GM21723 (cell line): Measurements from ENCODE around the gene CALML3.

Source experiments
- ATAC-seq: cut with Tn5 transposase; IDR thresholded peaks from one replicate; pipeline ENCODE4 v1.9.1; 2021; ENCODE audit warnings: mild to moderate bottlenecking, moderate library complexity; ENCODE audit not compliant: unreplicated experiment

Gene CALML3

DNA sequence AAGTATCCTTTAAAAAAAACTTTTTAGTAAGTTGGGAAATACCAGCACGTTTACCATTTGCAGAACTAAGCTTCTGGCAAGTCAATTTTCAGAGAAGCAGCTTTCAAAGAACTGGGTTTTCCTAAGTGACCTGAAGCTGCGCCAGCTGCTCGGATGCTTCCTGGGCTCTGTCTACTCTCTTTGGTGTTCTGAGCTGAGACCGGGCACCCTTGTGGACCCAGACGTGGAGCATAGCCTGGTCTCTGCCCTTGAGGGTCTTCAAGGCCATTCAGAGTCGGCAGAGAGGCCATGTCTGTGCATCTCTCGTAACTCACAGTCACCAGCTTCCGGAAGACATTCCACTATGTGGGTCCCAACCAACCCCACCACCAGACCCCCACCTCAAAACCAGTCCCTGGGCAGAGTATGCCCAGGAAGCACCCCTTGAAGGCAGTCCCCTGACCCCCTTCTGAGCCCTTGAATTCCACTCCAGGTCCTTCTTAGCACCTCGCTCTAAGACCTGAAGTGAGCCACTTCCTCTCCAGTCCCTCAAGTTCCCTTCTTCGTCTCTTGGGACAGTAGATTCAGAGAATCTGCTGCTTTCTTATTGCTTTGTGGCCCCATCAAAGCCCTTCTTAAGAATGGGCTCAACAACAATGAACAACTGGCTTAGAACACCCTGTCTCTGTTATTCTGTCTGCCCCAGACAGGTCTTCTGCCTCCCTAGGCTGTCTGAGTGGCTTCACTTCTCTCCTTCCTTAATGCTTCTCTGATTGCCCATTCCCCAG is 33.9 kb upstream of the CALML3 start:
- no peak for ATAC-seq

DNA sequence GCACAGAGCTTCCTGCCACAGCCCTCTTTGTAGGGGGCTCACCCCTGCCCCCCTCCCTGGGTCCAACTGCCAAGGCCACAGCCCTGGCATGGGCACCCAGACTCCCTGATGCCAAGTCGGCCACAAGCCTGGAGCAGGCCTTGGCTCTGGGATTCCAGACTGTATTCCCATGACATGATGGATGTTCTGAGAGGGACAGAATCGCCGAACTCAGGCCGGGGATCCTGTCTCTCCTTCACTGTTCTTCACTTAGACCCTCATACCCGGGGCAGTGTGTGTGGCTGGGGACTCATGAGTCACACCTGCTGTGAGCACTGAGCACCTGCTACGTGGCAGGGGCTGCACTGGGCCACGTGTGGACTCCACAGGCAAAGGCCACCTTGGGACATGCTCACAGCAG is 33.3 kb upstream of the CALML3 start:
- ATAC-seq, result no peak

DNA sequence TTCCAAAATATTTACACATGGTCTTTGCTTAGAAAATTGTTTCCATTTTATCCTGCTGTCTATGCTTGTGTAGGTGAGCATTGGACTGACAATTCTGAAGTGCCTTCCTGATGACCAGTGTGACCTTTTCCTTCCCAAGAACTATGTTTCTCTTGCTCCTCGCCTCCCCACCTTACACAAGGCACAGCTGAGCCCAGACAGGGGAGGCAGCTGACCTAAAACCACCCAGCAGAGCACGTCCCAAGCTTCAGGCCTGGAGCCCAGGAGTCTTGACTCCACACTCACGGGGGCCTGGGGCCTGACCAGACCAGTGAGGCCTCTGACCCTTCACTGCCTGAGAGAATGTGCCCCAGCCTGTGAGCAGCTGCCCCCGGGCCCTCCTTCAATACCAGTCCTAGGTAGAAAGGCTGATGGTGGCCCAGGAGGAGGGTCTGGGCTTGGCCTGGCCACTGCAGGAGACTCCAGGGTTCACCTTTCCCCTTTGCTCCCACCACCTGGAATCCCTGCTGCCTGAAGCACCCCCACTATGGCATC is 32.4 kb upstream of the CALML3 start:
- no peak for ATAC-seq

DNA sequence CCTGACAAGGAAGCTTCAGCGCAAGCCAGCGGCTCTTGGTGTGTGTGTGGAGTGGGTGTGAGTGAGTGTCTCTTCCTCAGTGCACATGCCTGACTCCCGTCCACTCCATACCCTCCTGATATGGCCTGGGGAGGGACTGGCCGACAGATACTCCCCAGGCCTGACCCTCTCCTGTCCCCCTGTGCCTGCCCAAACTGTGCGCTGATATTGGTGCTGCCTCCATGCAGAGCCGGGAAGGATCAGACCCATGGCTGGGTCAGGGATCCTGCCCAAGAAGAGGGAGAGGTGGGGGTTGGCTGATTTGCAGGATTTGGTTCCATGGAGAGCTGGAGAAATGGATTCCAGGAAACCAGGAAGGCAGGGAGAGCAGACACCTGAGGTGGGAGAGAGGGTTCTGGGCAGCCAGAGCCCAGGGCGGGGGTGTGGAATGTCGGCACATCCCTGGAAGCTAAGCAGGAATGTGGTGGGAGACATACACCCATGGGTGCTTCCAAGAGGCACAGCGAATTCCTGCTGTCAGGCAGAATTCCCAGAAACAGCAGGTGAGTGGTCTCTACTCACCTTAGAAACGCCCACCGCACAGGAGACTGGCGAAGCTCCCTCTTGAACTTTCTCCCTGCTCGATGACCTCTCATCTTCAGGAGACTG is 31.7 kb upstream of the CALML3 start:
- ATAC-seq, result no peak

DNA sequence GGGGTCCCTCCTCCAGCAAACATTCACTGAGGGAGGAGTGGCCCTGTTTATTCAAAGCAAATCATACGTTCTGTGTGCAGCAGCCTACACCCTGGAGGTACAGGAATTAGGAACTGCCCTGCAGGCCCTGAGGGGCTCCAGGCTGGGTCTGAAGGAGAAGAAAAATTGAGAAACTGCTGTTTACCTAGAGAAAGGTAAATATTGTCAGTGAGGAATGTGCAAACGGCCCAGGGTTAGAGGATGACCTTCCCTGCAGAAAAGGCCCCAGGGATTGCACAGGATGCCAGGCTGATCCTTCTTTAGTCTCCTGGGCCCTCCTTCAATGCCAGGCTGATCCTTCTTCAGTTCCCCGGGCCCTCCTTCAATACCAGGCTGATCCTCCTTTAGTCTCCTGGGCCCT is 31.1 kb upstream of the CALML3 start:
- ATAC-seq, result no peak

DNA sequence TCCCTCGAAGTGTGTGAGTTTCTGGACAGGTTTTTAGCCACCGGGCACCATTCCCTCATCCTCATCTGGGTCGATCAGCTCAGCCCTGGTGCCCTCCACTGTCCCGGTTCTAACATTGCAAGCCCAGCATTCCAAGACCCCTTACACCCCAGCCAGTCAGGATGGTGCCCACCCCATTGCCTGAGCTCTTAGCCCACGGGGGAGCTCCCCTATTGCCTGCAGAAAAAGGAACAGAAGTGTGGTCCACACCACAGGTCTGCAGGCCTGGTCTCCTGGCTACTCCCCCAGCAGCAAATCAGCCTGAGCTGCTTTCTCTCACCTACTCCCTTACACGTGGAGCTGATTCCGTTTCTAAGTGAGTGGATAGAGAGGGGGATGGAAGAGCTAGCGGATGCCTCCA is 30.1 kb upstream of the CALML3 start:
- no peak for ATAC-seq

DNA sequence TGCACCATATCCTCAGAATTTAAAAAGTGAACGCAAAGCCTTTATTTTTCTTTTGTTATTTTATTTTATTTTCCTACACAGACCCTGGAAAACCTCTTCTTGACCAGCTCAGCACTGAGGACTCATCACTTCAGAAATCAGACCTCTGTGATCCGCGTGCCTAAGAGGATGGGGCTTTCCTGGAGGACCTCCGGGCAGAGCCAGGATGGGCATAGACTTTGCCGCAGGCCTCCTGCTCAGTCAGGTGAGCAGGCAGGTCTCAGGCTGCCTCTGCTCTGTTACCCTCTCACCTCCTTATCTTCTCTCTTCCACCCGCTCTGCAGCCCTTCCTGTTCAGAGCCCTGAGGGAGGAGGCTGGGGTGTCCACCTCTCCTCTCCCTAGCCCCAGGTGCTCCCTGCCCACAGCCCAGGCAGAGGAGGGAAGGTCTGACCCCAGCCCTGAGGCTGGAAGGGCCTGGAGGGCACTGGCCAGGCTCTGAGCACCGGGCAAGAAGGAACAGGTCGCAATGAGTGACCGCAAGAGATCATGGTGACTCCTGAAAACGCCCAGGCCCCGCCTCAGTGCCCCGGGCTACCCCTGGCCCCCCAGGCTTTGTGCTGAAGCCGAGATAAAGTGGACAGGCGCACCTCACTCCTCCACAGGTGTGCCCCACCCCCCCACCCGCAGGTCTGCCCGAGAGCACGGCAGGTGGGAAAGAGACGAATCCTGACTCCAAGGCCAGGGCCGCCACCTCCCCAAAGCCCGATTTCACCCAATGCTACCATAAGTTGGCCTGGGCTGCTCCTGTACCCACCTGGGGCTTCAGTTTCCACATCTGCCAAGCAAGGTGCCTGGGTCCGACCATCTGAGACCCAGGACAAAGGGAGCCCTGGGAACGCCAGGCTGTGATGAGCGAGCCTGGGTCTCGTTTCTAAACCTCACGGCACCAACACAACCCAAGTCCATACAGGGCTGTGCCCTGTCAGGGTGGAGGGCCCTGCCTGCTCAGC is 28.2 kb upstream of the CALML3 start:
- ATAC-seq, result no peak

DNA sequence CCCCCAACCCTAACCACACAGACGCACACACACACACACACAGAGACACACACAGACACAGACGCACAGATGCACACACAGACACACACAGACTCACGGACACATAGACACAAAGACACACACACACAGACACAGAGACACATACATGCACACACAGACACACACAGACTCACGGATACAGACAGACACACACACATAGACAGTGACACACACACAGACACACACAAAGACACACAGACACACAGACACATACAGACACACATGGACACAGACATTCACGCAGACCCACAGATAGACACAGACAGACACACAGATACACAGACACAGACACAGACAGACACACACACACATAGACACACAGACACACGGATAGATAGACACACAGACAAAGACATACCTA is 27.5 kb upstream of the CALML3 start:
- no peak for ATAC-seq

DNA sequence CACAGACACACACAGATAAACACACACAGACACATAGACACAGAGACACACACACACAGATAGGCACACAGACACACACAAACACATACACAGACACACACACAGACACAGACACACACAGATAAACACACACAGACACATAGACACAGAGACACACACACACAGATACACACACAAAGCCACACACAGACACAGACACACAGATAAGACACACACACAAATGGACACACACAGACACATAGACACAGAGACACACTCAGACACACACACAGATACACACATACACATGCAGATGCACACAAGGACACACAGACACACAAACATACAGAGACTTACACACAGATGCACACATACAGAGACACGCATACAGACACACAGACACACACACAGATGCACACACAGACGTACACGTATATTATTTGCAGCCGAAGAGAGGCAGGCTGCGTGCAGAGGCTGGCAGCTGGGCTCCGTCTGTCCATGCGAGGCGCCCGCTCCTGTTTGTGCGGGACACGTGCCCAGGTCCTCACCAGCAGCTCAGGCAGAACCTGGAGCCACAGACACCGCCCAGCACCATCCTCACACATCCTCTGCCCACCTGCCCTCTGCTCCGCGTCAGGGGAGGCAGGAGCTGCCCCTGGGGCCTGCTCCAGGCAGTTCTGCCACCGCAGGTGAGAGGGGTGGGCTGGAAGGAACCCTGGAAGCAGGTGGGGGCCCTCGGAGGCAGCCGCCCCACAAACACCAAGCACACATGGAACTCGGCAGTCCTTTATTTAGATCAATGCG is 26.6 kb upstream of the CALML3 start:
- no peak for ATAC-seq

DNA sequence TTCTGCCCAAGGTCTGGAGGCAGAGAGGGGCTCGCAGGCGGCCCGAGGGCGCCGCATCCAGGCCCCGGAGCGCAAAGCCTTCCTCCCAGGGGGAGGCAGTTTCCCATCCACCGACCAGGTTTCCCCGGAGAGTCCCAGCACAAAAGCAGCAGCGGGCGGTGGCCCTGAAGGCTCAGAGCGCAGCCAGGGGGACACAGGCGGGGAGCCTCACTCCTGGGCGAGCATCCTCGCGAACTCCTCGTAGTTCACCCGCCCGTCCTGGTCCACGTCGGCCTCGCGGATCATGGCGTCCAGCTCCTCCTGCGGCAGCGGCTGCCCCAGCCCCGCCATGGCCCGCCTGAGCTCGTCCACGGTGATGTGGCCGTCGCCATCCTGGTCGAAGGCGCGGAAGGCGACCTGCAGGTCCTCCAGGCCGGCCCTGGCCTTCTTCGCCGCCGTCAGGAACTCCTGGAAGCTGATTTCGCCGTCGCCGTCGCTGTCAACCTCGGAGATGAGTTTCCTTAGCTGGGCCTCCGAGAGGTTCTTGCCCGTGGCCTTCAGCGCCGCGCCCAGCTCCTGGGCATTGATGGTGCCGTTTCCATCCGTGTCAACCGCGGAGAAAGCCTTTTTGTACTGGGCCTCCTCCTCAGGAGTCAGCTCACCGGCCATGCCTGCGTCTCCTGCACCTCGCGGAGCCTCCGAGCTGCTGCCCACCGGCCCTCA is 25.8 kb upstream of the CALML3 start:
- ATAC-seq, result no peak

DNA sequence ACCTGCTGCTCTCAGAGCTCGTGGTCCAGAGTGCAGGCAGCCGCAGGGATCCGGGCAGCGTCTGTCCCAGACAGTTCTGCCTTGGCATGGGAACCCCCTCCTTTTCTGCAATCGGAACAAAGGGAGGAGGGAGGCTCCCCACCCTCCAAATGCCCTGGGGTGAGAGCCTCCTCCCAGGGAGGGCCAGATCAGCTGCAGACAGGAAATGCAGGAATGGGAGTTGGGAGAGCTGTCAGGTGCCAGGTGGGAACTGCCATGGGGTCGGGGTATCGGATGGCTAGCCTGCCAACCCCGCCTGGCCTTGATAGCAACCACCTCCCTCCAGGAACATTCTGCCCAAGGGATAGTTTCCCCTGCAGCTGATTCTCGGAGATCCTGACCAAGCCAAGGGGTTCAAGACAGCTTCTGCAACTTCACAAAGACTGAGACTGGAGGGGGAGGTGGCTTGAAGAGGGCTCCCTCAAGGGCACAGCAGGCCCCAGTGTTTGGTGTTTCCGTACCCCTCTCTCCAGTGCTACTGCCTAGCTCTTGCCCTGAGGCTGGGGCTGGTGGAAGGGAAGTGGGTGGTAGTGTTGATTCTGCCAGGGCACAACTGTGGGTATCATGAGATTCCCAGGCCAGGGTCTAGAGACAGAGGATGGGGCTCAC is 25.1 kb upstream of the CALML3 start, which contains the start of gene CALML5:
TSS of gene CALML5 (minus strand) at position 78 of the 648 bp plus-strand sequence. CDS start 132 bp downstream, outside the sequence.
- no peak for ATAC-seq

DNA sequence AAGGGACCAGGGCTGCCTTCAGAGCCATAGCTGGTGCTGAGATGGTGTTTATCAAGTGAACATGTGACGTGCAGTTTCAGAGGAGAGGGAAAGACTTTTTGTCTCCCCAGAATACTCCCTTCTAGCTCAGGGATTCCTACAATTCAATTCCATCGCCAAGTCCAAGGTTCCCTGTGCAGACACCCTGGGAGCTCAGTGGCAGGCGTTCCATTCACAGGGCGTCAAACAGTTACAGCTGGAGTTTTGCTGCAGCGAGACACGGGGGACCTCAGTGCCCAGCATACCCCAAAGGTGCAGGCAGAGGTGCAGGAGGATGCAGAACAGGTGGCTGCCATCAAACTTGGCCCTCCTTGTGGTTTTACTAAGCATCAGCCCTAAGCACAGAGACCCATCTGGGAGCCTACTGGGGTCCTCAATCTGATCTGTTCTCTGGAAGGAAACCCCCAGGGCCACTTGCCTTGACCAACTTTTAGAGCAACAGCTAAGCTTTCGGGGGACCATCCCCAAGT is 24.5 kb upstream of the CALML3 start:
- no peak for ATAC-seq

DNA sequence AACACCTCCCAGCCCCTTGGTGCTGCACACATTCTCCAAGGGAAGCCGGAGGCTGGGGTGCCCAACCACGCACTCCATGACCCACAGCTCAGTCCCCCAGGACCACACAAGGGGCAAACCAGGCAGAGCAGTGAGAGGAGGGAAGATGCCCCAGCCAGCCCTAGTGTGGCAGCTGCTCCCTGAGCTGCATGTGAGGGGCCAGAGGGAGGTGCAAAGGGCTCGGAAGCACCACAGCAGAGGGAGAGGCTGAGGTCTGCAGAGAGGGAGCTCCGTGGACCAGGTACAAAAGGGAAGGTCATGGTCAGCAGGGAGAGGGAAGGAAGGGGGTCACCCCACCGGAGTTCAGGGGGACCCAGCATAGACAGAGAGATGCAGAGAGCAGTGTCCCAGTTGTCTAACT is 23.9 kb upstream of the CALML3 start:
- ATAC-seq, result no peak

DNA sequence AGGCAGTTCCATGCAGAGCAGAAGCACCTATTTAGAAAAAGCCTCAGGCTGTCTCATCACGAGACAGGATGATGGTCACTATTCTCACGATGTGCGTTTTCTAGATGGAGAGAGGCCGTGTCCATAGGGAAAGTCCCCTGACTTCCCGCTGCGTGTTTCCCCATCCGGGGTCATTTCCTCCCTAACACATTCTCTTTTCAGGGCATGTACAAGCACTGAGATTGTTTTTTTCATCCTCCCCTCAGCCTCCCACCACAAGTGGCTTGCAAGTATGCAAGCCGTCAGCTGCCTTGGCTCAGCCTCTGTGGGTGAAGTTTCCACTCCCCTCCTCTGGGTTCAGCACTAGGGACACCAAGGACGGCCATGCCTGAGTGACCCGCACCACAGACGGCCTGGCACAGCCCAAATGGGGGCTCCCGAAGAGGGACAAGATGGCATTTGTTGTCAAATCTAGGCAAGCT is 22.7 kb upstream of the CALML3 start:
- ATAC-seq, result no peak

DNA sequence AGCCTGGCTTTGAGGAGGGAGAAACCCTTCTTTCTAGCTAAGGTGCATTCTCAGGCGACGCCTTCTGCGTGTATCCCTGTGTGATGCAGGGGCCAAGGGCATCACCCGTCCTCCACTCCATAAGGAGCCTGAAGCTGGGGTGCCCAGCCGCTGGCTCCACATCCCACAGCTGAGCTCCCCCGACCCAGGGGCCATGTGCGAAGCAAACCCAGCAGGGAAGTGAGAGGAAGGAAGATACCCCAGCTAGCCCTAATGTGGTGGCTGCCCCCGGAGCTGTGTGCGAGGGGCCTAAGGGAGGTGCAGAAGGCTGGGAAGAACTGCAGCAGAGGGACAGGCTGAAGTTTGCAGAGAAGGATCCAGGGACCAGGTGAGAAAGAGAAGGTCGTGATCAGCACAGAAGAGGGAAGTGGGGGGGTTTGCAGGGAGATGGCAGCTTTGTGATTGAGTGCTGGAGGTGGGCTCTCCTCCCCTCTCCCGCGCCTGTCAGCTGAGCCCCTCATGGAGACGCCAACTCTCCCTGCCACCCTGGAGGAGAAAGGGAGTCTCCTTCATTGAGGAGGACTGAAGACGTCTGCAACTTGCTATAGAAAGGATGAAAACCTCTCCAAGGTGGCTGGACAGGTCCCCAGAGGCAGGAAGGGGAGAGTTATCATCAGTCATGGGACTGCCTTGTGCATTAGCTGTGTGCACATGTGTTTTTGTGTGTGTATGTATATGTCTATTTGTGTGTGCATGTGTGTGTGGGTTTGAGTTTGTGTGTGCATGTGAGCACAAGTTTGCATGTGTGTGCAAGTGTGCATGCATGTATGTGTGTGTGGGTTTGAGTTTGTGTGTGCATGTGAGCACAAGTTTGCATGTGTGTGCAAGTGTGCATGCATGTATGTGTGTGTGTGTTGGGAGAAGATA is 21.9 kb upstream of the CALML3 start:
- ATAC-seq, result no peak

DNA sequence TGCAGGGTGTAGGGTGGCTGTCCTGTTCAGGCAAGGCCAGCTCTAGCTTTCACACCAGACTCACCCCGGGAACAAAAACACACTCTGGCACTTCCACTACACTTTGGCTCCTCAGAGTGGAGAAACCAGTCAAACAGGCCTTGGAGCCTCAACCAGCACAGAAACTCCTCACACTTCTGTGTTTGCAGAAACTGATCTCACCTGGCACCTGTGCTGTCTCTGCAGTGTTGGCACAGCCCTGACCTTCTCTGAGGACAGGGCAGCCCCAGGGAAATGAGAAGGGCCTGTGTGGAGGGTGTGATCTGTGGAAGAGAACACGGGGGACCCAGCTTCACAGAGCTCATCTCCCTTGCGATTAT is 21.3 kb upstream of the CALML3 start:
- no peak for ATAC-seq

DNA sequence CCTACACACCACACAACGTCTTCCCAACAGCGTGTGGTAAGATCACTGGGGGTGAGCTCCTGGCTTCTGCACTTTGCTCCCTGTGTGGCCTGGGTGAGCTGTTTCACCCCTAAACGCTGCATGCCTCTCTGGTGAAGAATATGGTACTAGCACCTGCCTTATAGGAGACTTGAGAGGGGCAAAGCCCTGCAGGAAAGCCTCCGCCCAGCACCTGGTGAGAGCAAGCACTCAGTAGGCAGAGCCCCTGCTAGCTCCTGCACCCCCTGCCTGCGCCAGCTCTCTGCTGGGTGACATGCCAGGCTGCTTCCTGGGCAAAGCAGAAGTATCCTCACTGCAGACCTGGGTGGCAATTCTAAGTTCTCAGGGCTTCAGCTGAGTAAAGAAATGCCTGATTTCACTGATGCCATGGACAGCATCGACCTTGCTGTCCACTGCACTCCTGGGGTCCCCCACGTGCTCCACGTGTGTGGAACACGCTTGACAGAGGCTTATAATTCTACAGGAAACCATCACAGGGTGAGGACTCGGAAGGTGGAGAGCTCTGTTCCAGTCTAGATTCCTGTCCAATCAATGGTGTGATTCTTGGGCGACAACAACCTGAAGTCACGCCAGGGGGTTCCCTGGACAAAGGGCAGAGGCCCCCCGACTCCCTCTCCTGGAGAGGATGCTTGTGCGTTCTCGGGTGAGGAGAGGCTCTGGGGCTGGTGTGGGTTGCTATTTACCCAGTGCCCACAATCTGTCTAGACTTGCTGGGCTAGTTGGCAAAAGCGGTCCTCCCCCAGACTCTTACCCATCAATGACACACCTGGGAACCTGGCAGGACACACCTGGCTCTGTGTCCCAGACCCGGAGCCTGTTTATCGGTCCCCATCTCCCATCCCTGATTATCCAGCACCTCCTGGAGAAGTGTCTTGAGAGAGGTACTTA is 20.4 kb upstream of the CALML3 start:
- ATAC-seq, result no peak
